K562 (cell line): Measurements from ENCODE around the gene FKBP2. TPM values are rescaled to one million over a fixed set of nuclear protein-coding genes. Genes with fewer than 3 reads are reported as not detected.

Experiments used
- CBX1 ChIP-seq: sonication (generic); IDR thresholded peaks from 2 replicates; pipeline ENCODE4 v1.6.1; 2016; ENCODE audit warnings: antibody characterized with exemption, low read depth, mild to moderate bottlenecking
- CEBPZ ChIP-seq: fragments of 150-350 bp; IDR thresholded peaks from 2 replicates; pipeline ENCODE4 v1.6.1; 2014; ENCODE audit warnings: low read depth, mild to moderate bottlenecking, low read length, borderline replicate concordance
- CREBBP ChIP-seq: IDR thresholded peaks from one replicate; pipeline ENCODE4 v1.6.1; 2012; ENCODE audit warnings: low read depth, mild to moderate bottlenecking, control low read depth, inconsistent platforms, low read length
- CSDE1 ChIP-seq, 2 experiments: fragments of 450-650 bp; IDR thresholded peaks; 2 replicates each; pipeline ENCODE4 v1.6.1; 2016; ENCODE audit warnings: mild to moderate bottlenecking in 1 of 2
- DPF2 ChIP-seq: fragments of 450-650 bp; IDR thresholded peaks from 2 replicates; pipeline ENCODE4 v1.6.1; 2016
- EP400 ChIP-seq: fragments of 450-650 bp; IDR thresholded peaks from 2 replicates; pipeline ENCODE4 v1.6.1; 2017; ENCODE audit warnings: antibody characterized with exemption, mild to moderate bottlenecking, moderate library complexity
- ESRRA ChIP-seq: fragments of 450-650 bp; IDR thresholded peaks from 2 replicates; pipeline ENCODE4 v1.6.1; 2014; ENCODE audit warnings: low read depth, mild to moderate bottlenecking, moderate library complexity, borderline replicate concordance
- FOXA3 ChIP-seq, 2 experiments: fragments of 450-650 bp in 1 of 2; sonication (generic) in 1 of 2; formaldehyde crosslinking; IDR thresholded peaks in 1 of 2; conservative IDR thresholded peaks in 1 of 2; 2 replicates each; pipeline versions ENCODE4 v1.4.0 to v1.8.0; 2020 to 2022; ENCODE audit warnings: mild to moderate bottlenecking in 2 of 2, missing genetic modification reagents in 1 of 2
- KLF10 ChIP-seq: fragments of 250-450 bp; sonication (Bioruptor Pico); IDR thresholded peaks from 2 replicates; pipeline ENCODE4 v1.6.1; 2021; ENCODE audit warnings: matching md5 sums
- MXI1 ChIP-seq: IDR thresholded peaks from 2 replicates; pipeline ENCODE4 v1.6.1; 2011; ENCODE audit warnings: low read depth, mild to moderate bottlenecking, improper control_type of control experiment, low read length
- MYC ChIP-seq, 2 experiments: fragments of 250-450 bp in 1 of 2; sonication (Bioruptor Pico) in 1 of 2; IDR thresholded peaks; 2 replicates each; pipeline versions ENCODE4 v1.5.1 to v1.6.1; 2012 to 2021; ENCODE audit warnings: low read depth in 2 of 2, borderline replicate concordance in 1 of 2, improper control_type of control experiment in 1 of 2, low read length in 1 of 2, mild to moderate bottlenecking in 1 of 2, moderate library complexity in 1 of 2
- NFIC ChIP-seq: fragments of 450-650 bp; IDR thresholded peaks from 2 replicates; pipeline ENCODE4 v1.6.1; 2017; ENCODE audit warnings: mild to moderate bottlenecking, inconsistent platforms
- NR3C1 ChIP-seq: sonication (generic); formaldehyde crosslinking; IDR thresholded peaks from 2 replicates; pipeline ENCODE4 v1.8.1; 2022; ENCODE audit warnings: missing genetic modification reagents
- PHF21A ChIP-seq: fragments of 450-650 bp; IDR thresholded peaks from 2 replicates; pipeline ENCODE4 v1.6.1; 2017; ENCODE audit warnings: low read depth, borderline replicate concordance
- PKNOX1 ChIP-seq: fragments of 450-650 bp; IDR thresholded peaks from 2 replicates; pipeline ENCODE4 v1.6.1; 2016
- POLR2AphosphoS5 ChIP-seq: IDR thresholded peaks from 2 replicates; pipeline ENCODE4 v1.6.1; 2011; ENCODE audit warnings: mild to moderate bottlenecking, low read depth, low read length, moderate library complexity; ENCODE audit not compliant: control insufficient read depth, insufficient read depth
- SOX6 ChIP-seq: fragments of 450-650 bp; IDR thresholded peaks from 2 replicates; pipeline ENCODE4 v1.6.1; 2014; ENCODE audit warnings: mild to moderate bottlenecking
- STAT6 ChIP-seq: sonication (generic); formaldehyde crosslinking; IDR thresholded peaks from 2 replicates; pipeline ENCODE4 v1.8.1; 2023; ENCODE audit warnings: mild to moderate bottlenecking, missing genetic modification reagents
- WHSC1 ChIP-seq: IDR thresholded peaks from one replicate; pipeline ENCODE4 v1.6.1; 2012; ENCODE audit warnings: low read length, control low read depth, inconsistent platforms
- ZC3H4 ChIP-seq: sonication (generic); formaldehyde crosslinking; IDR thresholded peaks from 2 replicates; pipeline ENCODE4 v1.9.0; 2021; ENCODE audit warnings: missing genetic modification reagents, borderline replicate concordance
- ZNF133 ChIP-seq: fragments of 250-450 bp; sonication (Bioruptor Pico); IDR thresholded peaks from 2 replicates; pipeline ENCODE4 v1.4.0; 2020; ENCODE audit warnings: mild to moderate bottlenecking
- ZNF263 ChIP-seq: sonication (generic); formaldehyde crosslinking; IDR thresholded peaks from 2 replicates; pipeline ENCODE4 v1.8.0; 2022; ENCODE audit warnings: mild to moderate bottlenecking, missing genetic modification reagents, borderline replicate concordance
- ZNF384 ChIP-seq: IDR thresholded peaks from 2 replicates; pipeline ENCODE4 v1.6.1; 2012; ENCODE audit warnings: low read depth, low read length, improper control_type of control experiment
- polyA plus RNA-seq, 8 experiments: library from polyadenylated mRNA; depleted of rRNA in 4 of 8; stranded (reverse) in 5 of 8; unstranded in 3 of 8; fragments of >200 nt; fragmentation: Nextera tagmentation in 2 of 8; fragmentation: Illumina TruSeq in 1 of 8; extraction: Ambion mirVana in 2 of 8; extraction: Trizol in 1 of 8; gene quantifications; 2 replicates each; pipeline versions ENCODE4 v1.2.1 to v1.2.3, GENCODE V29; 2011 to 2014; ENCODE audit warnings: inconsistent platforms in 1 of 8, missing spikeins in 1 of 8
- total RNA-seq, 7 experiments: library from RNA; depleted of rRNA in 6 of 7; stranded (reverse); fragments of >200 nt in 6 of 7; fragmentation: Illumina TruSeq in 2 of 7; extraction: Trizol in 2 of 7; gene quantifications; 2 replicates each; pipeline versions ENCODE4 v1.2.1 to v1.2.3, GENCODE V29; 2011 to 2021; ENCODE audit warnings: low replicate concordance in 1 of 7

Gene FKBP2
- total and polyA plus RNA-seq, 9 of the 15 experiments (the other 6 are each of a cell fraction or from before 2014, with no cell fraction given) = 3.5 to 151 (median 58.1) TPM

GRCh38 chr11:64204464-64204989 is 36.4 kb upstream of the FKBP2 start (continued):
- TF ChIP-seq SOX6 (0 out of 2 replicates have a peak, but pooled peaks have one; percentile 10), POLR2AphosphoS5 (peak; percentile 79), DPF2 (peak; percentile 53; the same call in 1 of the 2 replicates), MXI1 (0 out of 2 replicates have a peak, but pooled peaks have one; percentile 31), KLF10 (CRISPR knock-in tag) (no peak), MYC (IDR thresholded peaks at IDR 0.05; ENCODE audit: low read depth, low read length) (peak; percentile 77), MYC (CRISPR knock-in tag; IDR thresholded peaks at IDR 0.05; ENCODE audit: borderline replicate concordance, low read depth) (no peak), WHSC1 (no peak), EP400 (peak; percentile 60), PHF21A (0 out of 2 replicates have a peak, but pooled peaks have one; percentile 9), PKNOX1 (no peak), ZC3H4 (CRISPR knock-in tag) (no peak), CSDE1 (IDR thresholded peaks at IDR 0.05) (no peak), CREBBP (no peak), ZNF133 (no peak), NR3C1 (CRISPR knock-in tag) (no peak), STAT6 (CRISPR knock-in tag) (no peak), ZNF384 (peak; percentile 92), FOXA3 (CRISPR knock-in tag; conservative IDR thresholded peaks at IDR 0.05 in 1 of 2, IDR thresholded peaks at IDR 0.05 in 1 of 2) (no peak), ZNF263 (no peak; the same call in 1 of the 2 replicates), CEBPZ (no peak), ESRRA (peak; percentile 65; the same call in 1 of the 2 replicates), CBX1 (no peak), NFIC (peak; percentile 99)
